ENCODE data around the gene MET.

MET gene

GRCh38 chr7:116702046-116702785 is 30.2 kb downstream of the MET start:
- Histone ChIP-seq H3K36me3 (ENCODE audit: insufficient read depth, low read length) (no peaks in the 10 kb centered on the region), H3K9ac (ENCODE audit: low read length) (no peak overlapping the region), H3K27me3 (ENCODE audit: control insufficient read depth in 1 of 2, insufficient read depth in 2 of 2, low read length in 2 of 2) (no peaks in the 10 kb centered on the region), H3K9me3 (ENCODE audit: low read length) (no peaks in the 10 kb centered on the region), H3K27ac (ENCODE audit: low read depth, low read length) (no peak overlapping the region), H3K4me3 (ENCODE audit: low read depth in 1 of 2, low read length in 2 of 2) (no peak overlapping the region), H3K4me1 (ENCODE audit: insufficient read depth, low read length) (no peaks in the 10 kb centered on the region)

GRCh38 chr7:116704650-116705228 is 32.7 kb downstream of the MET start:
- Histone ChIP-seq H3K4me1 (ENCODE audit: insufficient read depth, low read length) (no peaks in the 10 kb centered on the region), H3K9ac (ENCODE audit: low read length) (no peak overlapping the region), H3K9me3 (ENCODE audit: low read length) (no peaks in the 10 kb centered on the region), H3K27ac (ENCODE audit: low read depth, low read length) (no peak overlapping the region), H3K27me3 (ENCODE audit: control insufficient read depth in 1 of 2, insufficient read depth in 2 of 2, low read length in 2 of 2) (no peaks in the 10 kb centered on the region), H3K4me3 (ENCODE audit: low read depth in 1 of 2, low read length in 2 of 2) (no peak overlapping the region), H3K36me3 (ENCODE audit: insufficient read depth, low read length) (no peaks in the 10 kb centered on the region)

GRCh38 chr7:116705419-116705818 is 33.4 kb downstream of the MET start:
- H3K4me1 ChIP-seq (ENCODE audit: insufficient read depth, low read length): no peaks in the 10 kb centered on the region
- no peaks in the 10 kb centered on the region for H3K27me3 ChIP-seq (ENCODE audit: control insufficient read depth in 1 of 2, insufficient read depth in 2 of 2, low read length in 2 of 2)

GRCh38 chr7:116706668-116707126 is 34.7 kb downstream of the MET start:
- no peak overlapping the region for H3K9ac ChIP-seq (ENCODE audit: low read length)

More at GRCh38 chr7:116705419-116705818, 33.4 kb downstream of the MET start:
- Histone ChIP-seq H3K9me3 (ENCODE audit: low read length) (no peaks in the 10 kb centered on the region), H3K27ac (ENCODE audit: low read depth, low read length) (no peak overlapping the region), H3K4me3 (ENCODE audit: low read depth in 1 of 2, low read length in 2 of 2) (no peak overlapping the region), H3K9ac (ENCODE audit: low read length) (no peak overlapping the region), H3K36me3 (ENCODE audit: insufficient read depth, low read length) (no peaks in the 10 kb centered on the region)

GRCh38 chr7:116707289-116707688 is 35.3 kb downstream of the MET start:
- Histone ChIP-seq H3K4me3 (ENCODE audit: low read depth in 1 of 2, low read length in 2 of 2) (no peak overlapping the region), H3K9me3 (ENCODE audit: low read length) (no peaks in the 10 kb centered on the region), H3K9ac (ENCODE audit: low read length) (no peak overlapping the region), H3K27ac (ENCODE audit: low read depth, low read length) (no peak overlapping the region), H3K36me3 (ENCODE audit: insufficient read depth, low read length) (no peaks in the 10 kb centered on the region), H3K4me1 (ENCODE audit: insufficient read depth, low read length) (no peaks in the 10 kb centered on the region), H3K27me3 (ENCODE audit: control insufficient read depth in 1 of 2, insufficient read depth in 2 of 2, low read length in 2 of 2) (no peaks in the 10 kb centered on the region)

More at GRCh38 chr7:116706668-116707126, 34.7 kb downstream of the MET start:
- H3K27ac ChIP-seq (ENCODE audit: low read depth, low read length): no peak overlapping the region
- no peak overlapping the region for H3K4me3 ChIP-seq (ENCODE audit: low read depth in 1 of 2, low read length in 2 of 2)
- H3K9me3 ChIP-seq (ENCODE audit: low read length): no peaks in the 10 kb centered on the region
- no peaks in the 10 kb centered on the region for H3K27me3 ChIP-seq (ENCODE audit: control insufficient read depth in 1 of 2, insufficient read depth in 2 of 2, low read length in 2 of 2)
- no peaks in the 10 kb centered on the region for H3K4me1 ChIP-seq (ENCODE audit: insufficient read depth, low read length)
- no peaks in the 10 kb centered on the region for H3K36me3 ChIP-seq (ENCODE audit: insufficient read depth, low read length)

- Histone ChIP-seq H3K4me3 (ENCODE audit: low read depth in 1 of 2, low read length in 2 of 2) (no peak overlapping the region), H3K27me3 (ENCODE audit: control insufficient read depth in 1 of 2, insufficient read depth in 2 of 2, low read length in 2 of 2) (no peaks in the 10 kb centered on the region), H3K9me3 (ENCODE audit: low read length) (no peaks in the 10 kb centered on the region), H3K9ac (ENCODE audit: low read length) (no peak overlapping the region), H3K36me3 (ENCODE audit: insufficient read depth, low read length) (no peaks in the 10 kb centered on the region), H3K27ac (ENCODE audit: low read depth, low read length) (no peak overlapping the region), H3K4me1 (ENCODE audit: insufficient read depth, low read length) (no peaks in the 10 kb centered on the region)
Measured at GRCh38 chr7:116708248-116708647, 36.3 kb downstream of the MET start.

GRCh38 chr7:116708861-116709260 is 36.9 kb downstream of the MET start:
- H3K27ac ChIP-seq (ENCODE audit: low read depth, low read length): no peak overlapping the region
- H3K27me3 ChIP-seq (ENCODE audit: control insufficient read depth in 1 of 2, insufficient read depth in 2 of 2, low read length in 2 of 2): no peaks in the 10 kb centered on the region
- H3K9ac ChIP-seq (ENCODE audit: low read length): no peak overlapping the region
- no peaks in the 10 kb centered on the region for H3K4me1 ChIP-seq (ENCODE audit: insufficient read depth, low read length)
- no peaks in the 10 kb centered on the region for H3K9me3 ChIP-seq (ENCODE audit: low read length)
- no peak overlapping the region for H3K4me3 ChIP-seq (ENCODE audit: low read depth in 1 of 2, low read length in 2 of 2)
- no peaks in the 10 kb centered on the region for H3K36me3 ChIP-seq (ENCODE audit: insufficient read depth, low read length)

GRCh38 chr7:116709336-116709735 is 37.3 kb downstream of the MET start:
- Histone ChIP-seq H3K27me3 (ENCODE audit: control insufficient read depth in 1 of 2, insufficient read depth in 2 of 2, low read length in 2 of 2) (no peaks in the 10 kb centered on the region), H3K4me1 (ENCODE audit: insufficient read depth, low read length) (no peaks in the 10 kb centered on the region), H3K9me3 (ENCODE audit: low read length) (no peaks in the 10 kb centered on the region), H3K4me3 (ENCODE audit: low read depth in 1 of 2, low read length in 2 of 2) (no peak overlapping the region), H3K36me3 (ENCODE audit: insufficient read depth, low read length) (no peaks in the 10 kb centered on the region), H3K9ac (ENCODE audit: low read length) (no peak overlapping the region), H3K27ac (ENCODE audit: low read depth, low read length) (no peak overlapping the region)

- Histone ChIP-seq H3K27ac (ENCODE audit: low read depth, low read length) (no peak overlapping the region), H3K9me3 (ENCODE audit: low read length) (no peaks in the 10 kb centered on the region), H3K36me3 (ENCODE audit: insufficient read depth, low read length) (no peaks in the 10 kb centered on the region), H3K9ac (ENCODE audit: low read length) (no peak overlapping the region), H3K27me3 (ENCODE audit: control insufficient read depth in 1 of 2, insufficient read depth in 2 of 2, low read length in 2 of 2) (no peaks in the 10 kb centered on the region), H3K4me1 (ENCODE audit: insufficient read depth, low read length) (no peaks in the 10 kb centered on the region), H3K4me3 (ENCODE audit: low read depth in 1 of 2, low read length in 2 of 2) (no peak overlapping the region)
Measured at GRCh38 chr7:116710764-116711452, 38.9 kb downstream of the MET start.

GRCh38 chr7:116711790-116712189 is 39.8 kb downstream of the MET start:
- Histone ChIP-seq H3K36me3 (ENCODE audit: insufficient read depth, low read length) (no peaks in the 10 kb centered on the region), H3K4me3 (ENCODE audit: low read depth in 1 of 2, low read length in 2 of 2) (no peak overlapping the region), H3K4me1 (ENCODE audit: insufficient read depth, low read length) (no peaks in the 10 kb centered on the region), H3K27ac (ENCODE audit: low read depth, low read length) (no peak overlapping the region), H3K9me3 (ENCODE audit: low read length) (no peaks in the 10 kb centered on the region), H3K9ac (ENCODE audit: low read length) (no peak overlapping the region), H3K27me3 (ENCODE audit: control insufficient read depth in 1 of 2, insufficient read depth in 2 of 2, low read length in 2 of 2) (no peaks in the 10 kb centered on the region)

GRCh38 chr7:116713500-116713899 is 41.5 kb downstream of the MET start:
- Histone ChIP-seq H3K36me3 (ENCODE audit: insufficient read depth, low read length) (no peaks in the 10 kb centered on the region), H3K27me3 (ENCODE audit: control insufficient read depth in 1 of 2, insufficient read depth in 2 of 2, low read length in 2 of 2) (no peaks in the 10 kb centered on the region), H3K27ac (ENCODE audit: low read depth, low read length) (no peak overlapping the region), H3K4me3 (ENCODE audit: low read depth in 1 of 2, low read length in 2 of 2) (no peak overlapping the region), H3K9ac (ENCODE audit: low read length) (no peak overlapping the region), H3K9me3 (ENCODE audit: low read length) (no peaks in the 10 kb centered on the region), H3K4me1 (ENCODE audit: insufficient read depth, low read length) (no peaks in the 10 kb centered on the region)
